Stimulated activated CD8-positive, alpha-beta memory T cell treated with anti-CD3 and anti-CD28 coated beads, Interleukin-7, amount 100 ng/mL, for 4 hours (primary cell): ENCODE results near the gene SMTN.
"Not testable (repeated sequence)": the region's sequence is repeated elsewhere in the genome, so short reads cannot be mapped to it uniquely, and the experiment has no call there.

Experiments
- DNase-seq, 2 donors: peaks; one replicate each; pipeline ENCODE4 v3.0.0-alpha.2; 2020; ENCODE audit warnings: low read depth in 2 of 2

The SMTN gene

GRCh38 chr22:31080848-31081649, at the start of gene SMTN:
SMTN (plus strand) TSS chr22:31081318; CDS start chr22:31083259, 1,941 bp downstream.
- peak; percentile 76 to 78 for DNase-seq

- no peak for DNase-seq
Observed at GRCh38 chr22:31036671-31037550, 44.2 kb upstream of the SMTN start.

DNA sequence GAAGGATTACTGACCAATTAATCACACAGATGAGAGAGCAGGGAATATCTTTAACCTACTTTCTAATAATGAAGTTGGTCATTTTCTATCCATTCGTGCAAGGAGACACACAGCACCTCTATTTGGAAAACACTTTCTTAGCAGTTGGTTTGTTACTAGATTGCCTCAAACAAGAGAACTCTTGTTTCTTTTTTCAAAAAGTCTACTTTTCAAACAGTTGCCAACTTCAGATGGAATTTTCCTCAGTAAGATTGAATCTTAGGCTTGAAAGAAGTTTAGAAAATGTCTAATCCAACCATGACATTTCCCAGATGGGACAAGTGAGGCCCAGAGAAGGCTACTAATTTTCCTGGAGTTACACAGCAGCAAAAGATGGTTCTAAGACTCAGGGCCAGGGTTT, 42.4 kb upstream of the SMTN start:
- DNase-seq, result no peak

DNA sequence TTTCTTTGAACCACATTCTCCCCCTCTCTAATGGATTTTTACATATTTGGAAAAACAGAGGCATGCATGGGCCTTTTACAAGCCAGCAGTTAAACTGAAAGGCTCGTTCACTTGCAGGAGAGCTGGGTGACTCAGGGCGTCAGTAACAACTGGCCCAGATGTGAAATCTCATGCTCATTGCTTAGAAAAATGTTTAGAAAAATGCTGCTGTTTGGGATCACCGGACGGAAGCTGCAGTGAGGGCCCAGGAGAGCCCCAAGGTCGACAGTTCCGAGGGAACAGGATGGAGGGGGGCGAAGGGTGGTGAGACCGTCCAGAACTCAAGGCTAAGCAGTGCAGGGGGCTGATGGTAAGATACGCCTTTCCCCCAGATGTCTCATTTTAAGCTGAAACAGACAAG, 41.7 kb upstream of the SMTN start:
- no peak for DNase-seq

- no peak for DNase-seq
Observed at GRCh38 chr22:31040542-31041398, 40.3 kb upstream of the SMTN start.

- DNase-seq, result no peak
Observed at GRCh38 chr22:31044262-31044861, 36.8 kb upstream of the SMTN start.

DNA sequence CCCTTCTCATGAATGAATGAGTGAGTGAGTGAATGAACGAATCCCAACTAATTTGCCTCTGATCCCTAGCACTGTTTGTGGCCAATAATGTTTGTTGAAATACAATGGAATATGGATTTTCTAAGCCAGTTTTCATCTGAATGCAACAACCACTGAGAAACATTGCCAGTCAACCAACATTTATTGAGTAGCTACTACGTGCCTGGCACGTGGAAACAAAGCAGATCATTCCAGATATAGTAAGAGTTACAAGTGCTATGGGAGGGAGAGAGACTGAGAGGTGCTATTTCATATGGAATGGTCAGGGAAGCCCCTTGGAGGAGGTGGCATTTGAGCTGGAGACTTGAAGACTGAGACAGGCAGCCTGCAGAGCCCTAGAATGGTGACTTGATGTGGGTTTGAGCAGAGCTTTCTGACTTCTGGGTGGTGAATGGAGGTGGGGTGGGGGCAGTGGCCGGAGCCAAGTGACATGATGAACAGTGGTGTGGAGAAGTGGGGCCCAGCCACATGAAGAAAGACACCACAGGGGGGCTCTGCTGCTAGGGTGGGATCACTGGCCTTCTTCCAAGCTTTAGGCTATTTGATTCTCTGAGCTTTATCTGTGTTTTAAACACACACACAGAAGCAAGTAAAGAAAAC, 35.1 kb upstream of the SMTN start:
- DNase-seq, result no peak

GRCh38 chr22:31046539-31047226, 34.4 kb upstream of the SMTN start:
- no peak for DNase-seq

DNA sequence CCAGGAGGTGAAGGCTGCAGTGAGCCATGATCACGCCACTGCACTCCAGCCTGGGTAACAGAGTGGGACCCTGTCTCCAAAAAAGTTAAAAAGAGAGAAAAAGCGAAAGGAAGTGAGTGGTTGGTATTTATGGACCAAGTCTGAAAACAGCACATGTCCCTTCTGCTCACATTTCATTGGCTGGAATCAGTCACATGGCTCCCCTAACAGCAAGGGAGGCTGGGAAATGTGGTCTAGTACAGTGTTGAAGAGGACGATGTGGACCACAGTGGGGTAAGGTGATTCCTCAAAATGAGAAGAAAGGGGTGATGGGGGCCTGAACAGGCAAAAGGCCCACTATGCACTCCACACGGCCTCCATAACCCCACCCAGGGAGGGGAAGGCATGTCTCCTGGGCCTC, 32.5 kb upstream of the SMTN start:
- DNase-seq, result no peak

GRCh38 chr22:31049815-31050420, 31.2 kb upstream of the SMTN start:
- no peak for DNase-seq

DNA sequence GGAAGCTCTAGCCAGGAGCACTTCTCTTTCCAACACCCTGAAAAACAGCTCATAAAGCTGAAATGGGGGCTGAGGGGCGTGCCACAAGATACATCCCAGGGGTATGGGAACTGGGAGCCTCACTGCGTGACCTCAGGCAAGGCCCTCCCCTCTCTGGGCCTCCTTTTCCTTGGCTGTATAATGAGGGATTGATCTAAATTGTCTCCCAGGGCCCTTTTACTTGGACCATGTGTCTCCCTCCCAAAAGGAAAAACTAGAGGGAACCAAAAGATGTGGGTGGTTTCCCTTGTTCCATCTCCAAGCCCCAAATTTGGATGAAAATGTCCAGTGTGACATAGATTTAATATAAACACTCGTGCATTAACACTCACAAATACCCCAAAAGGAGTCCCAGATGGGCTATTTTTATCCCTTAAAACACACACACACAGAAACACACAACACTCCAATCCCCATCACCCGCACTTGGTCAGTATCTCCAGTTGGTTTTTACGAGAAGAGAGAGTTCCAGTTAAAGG, 25.9 kb upstream of the SMTN start:
- no peak for DNase-seq

GRCh38 chr22:31055635-31056159, 25.4 kb upstream of the SMTN start:
- no peak for DNase-seq

GRCh38 chr22:31056986-31057599, 24.0 kb upstream of the SMTN start:
- DNase-seq, result no peak

- DNase-seq, result not testable (repeated sequence)
Observed at GRCh38 chr22:31059663-31060062, 21.5 kb upstream of the SMTN start.

DNA sequence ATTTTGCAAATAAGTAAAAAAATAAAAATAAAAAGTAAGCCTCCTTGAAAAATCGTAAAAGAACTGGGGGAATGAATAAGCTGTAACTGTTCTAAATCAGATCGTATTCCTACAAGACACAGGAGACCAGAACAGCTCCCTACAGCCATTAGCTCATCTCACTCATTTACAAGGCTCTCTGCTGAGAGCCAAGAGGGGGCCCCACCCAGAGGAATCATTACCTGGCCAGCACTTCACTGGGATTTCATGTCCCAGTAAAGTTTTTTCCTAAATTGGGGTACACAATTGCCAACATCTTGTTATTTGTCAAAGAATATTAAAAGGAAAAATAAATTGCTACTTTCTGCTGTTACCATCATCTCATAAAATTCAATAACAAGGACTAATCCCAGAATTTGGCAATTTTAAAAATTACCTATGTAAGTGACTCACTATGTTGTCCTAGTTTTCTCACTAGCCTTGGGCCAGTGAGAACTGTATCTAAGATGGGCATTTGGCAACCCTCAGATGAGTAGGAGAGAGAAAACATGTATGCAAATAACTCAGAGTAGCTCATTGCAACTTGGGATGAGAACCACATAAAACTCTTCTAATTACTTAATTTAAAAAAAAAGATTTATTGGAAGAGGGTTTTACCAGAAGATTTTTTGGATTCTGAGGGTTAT, 18.4 kb upstream of the SMTN start:
- DNase-seq, result no peak

DNA sequence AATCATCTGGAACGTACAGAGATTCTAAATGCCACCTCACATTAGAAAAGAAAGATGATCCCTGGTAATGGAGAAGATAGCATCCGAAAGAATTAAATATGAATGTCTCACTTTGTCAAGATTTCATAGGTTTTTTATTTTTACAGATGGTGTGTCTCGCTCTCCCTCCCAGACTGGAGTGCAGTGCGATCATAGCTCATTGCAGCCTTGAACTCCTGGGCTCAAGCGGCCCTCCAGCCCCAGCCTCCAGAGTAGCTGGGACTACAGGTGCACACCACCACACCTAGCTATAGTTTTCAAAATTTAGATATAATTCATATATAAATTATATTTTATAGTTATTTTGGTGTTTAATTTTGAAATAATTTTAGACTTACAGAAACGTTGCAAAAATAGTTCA, 16.7 kb upstream of the SMTN start:
- DNase-seq, result no peak

DNA sequence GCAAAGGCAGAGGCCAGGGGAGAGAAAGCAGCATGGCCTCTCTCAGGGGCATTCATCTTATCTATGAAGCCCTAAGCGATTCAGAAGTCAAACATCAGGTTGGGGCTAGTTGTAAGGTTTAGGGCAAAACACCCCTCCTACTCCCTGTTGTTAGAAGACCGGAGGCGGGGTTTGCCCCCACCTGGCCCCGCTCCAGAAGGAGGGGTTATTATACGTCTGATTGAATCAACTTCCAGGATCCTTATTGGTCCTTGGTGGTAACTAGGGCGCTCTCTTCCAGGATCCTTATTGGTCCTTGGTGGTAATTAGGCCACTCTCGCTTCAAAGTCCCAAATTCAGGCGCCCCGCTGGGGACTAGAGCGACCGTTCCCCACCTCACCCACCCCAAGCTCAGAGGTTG, 12.1 kb upstream of the SMTN start:
- no peak for DNase-seq

DNA sequence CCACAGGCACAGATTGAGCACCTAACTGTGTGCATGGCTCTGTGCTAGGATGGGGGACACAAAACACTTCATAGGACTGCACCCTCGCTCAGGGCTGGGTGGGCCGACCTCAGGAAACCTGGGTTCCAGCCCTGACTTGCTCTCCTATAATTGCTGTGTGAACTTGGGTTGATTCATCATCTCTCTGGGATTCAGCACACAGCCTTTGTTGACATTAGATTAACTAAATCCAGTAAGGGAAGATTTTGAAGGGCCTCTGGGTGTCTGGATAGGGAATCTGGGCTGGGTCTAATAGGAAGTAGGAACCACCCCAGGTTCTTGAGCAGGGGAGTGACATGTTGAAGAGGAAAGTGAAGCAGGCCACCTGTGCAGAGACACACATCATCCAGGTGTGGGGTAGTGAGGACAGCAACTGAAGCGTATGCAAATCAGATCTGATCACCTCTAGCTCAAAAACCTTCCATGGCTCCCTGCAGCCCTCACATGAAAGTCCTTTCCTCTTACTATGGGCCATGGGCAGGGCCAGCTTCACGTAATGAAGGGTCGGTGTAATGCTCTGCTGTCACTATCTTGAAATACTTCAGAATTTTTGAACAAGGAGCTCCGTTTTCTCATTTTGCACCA, 11.3 kb upstream of the SMTN start:
- DNase-seq, result not testable (repeated sequence)
